Subcutaneous abdominal adipose tissue (tissue), 5 donors: ENCODE results near the gene TBC1D2.

ENCODE experiments used
- H3K27ac ChIP-seq: one replicate; pipeline ENCODE4 v1.7.0; 2013; ENCODE audit warnings: low read depth, mild to moderate bottlenecking, inconsistent platforms, low read length, moderate library complexity
- H3K27me3 ChIP-seq, 5 donors: one replicate each; pipeline ENCODE4 v1.7.0; 2013; ENCODE audit warnings: low read length in 5 of 5, inconsistent platforms in 1 of 5; ENCODE audit not compliant: control insufficient read depth in 5 of 5, insufficient read depth in 4 of 5
- H3K36me3 ChIP-seq, 5 donors: one replicate each; pipeline ENCODE4 v1.7.0; 2013; ENCODE audit warnings: low read length in 5 of 5; ENCODE audit not compliant: control insufficient read depth in 5 of 5, insufficient read depth in 5 of 5
- H3K4me1 ChIP-seq, 5 donors: one replicate each; pipeline ENCODE4 v1.7.0; 2013; ENCODE audit warnings: low read length in 5 of 5, mild to moderate bottlenecking in 3 of 5, moderate library complexity in 1 of 5; ENCODE audit not compliant: control insufficient read depth in 5 of 5, insufficient read depth in 5 of 5
- H3K4me3 ChIP-seq, 5 donors: one replicate each; pipeline ENCODE4 v1.7.0; 2013; ENCODE audit warnings: low read length in 5 of 5, low read depth in 1 of 5
- H3K9ac ChIP-seq, 5 donors: one replicate each; pipeline ENCODE4 v1.7.0; 2013; ENCODE audit warnings: low read length in 5 of 5, mild to moderate bottlenecking in 4 of 5, moderate library complexity in 3 of 5
- H3K9me3 ChIP-seq, 5 donors: one replicate each; pipeline ENCODE4 v1.7.0; 2013; ENCODE audit warnings: low read length in 5 of 5; ENCODE audit not compliant: control insufficient read depth in 5 of 5
- donor health status: healthy.
- donor health status: healthy.
- donor health status: healthy.
- donor health status: healthy.
- donor health status: healthy.

Gene TBC1D2

GRCh38 chr9:98220911-98221310 lies 34.5 kb downstream of the TBC1D2 start:
- no peak overlapping the region for H3K4me3 ChIP-seq
- H3K27me3 ChIP-seq = no peaks in the 10 kb centered on the region
- H3K27ac ChIP-seq = no peak overlapping the region
- H3K4me1 ChIP-seq = peaks cover 0 to 8% (median 3%) of the 10 kb centered on the region in 5 donors
- H3K9me3 ChIP-seq = no peaks in the 10 kb centered on the region
- peaks cover 0 to 50% (median 29%) of the 10 kb centered on the region in 5 donors for H3K36me3 ChIP-seq
- no peak overlapping the region for H3K9ac ChIP-seq

GRCh38 chr9:98219794-98220370 lies 35.6 kb downstream of the TBC1D2 start:
- no peak overlapping the region for H3K27ac ChIP-seq
- no peaks in the 10 kb centered on the region for H3K9me3 ChIP-seq
- no peak overlapping the region for H3K9ac ChIP-seq
- H3K36me3 ChIP-seq = peaks cover 0 to 45% (median 23%) of the 10 kb centered on the region in 5 donors
- no peak overlapping the region for H3K4me3 ChIP-seq
- peaks cover 0 to 8% (median 3%) of the 10 kb centered on the region in 5 donors for H3K4me1 ChIP-seq
- no peaks in the 10 kb centered on the region for H3K27me3 ChIP-seq

DNA sequence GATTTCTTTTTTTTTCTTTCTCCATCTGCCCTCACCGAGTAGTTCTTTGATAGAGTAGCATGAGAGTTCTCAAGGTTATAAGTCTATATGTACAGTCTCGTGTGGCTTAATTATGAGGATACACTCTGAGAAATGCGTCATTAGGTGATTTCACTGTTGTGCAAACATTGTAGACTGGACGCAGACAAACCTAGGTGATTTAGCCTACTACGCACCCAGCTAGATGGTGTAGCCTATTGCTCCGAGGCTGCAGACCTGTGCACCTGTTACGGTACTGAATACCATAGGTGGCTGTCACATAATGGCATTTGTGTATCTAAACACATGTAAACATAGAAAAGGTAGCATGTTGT lies 36.1 kb downstream of the TBC1D2 start:
- peaks cover 0 to 8% (median 3%) of the 10 kb centered on the region in 5 donors for H3K4me1 ChIP-seq
- H3K4me3 ChIP-seq = no peak overlapping the region
- no peak overlapping the region for H3K9ac ChIP-seq
- H3K27ac ChIP-seq = no peak overlapping the region
- no peaks in the 10 kb centered on the region for H3K9me3 ChIP-seq
- peaks cover 0 to 49% (median 25%) of the 10 kb centered on the region in 5 donors for H3K36me3 ChIP-seq
- no peaks in the 10 kb centered on the region for H3K27me3 ChIP-seq

DNA sequence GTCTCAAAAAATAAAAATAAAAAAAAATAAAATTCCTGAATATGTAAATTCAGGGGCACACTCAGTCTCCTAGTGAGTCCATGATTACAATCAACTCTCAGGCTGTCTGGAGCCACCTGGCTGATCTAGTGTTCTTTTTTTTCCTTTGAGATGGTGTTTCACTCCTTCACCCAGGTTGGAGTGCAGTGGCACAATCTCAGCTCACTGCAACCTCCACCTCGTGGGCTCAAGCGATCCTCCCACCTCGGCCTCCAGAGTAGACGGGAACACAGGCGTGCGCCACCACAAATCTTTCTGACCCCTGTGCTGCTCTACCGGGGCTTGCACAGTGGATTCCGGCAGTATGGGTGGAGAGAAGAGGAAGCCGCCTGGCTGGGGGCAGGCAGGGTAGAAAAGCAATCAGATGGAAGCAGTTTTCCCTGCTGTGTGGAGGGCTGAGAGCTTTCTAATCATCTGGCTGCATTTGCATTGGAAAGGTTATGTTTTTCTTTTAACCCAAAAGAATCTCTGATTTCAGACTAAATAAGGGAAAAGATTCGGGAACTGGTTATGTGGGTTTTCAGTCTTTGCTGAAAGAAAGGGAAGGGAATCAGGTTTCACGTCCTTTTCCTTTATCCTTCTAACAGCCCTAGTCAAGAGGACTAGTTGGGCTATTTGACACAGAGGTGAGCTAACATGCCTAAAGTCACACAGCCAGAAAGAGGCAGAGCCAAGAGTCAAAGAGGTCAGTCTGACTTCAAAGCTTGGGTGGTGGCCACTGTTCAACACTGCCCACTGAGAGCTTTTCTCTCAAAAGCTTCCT lies 36.7 kb downstream of the TBC1D2 start:
- Histone ChIP-seq H3K9ac (no peak overlapping the region), H3K36me3 (peaks cover 0 to 53% (median 25%) of the 10 kb centered on the region in 5 donors), H3K4me3 (no peak overlapping the region), H3K9me3 (no peaks in the 10 kb centered on the region), H3K27me3 (no peaks in the 10 kb centered on the region), H3K4me1 (peaks cover 0 to 8% (median 3%) of the 10 kb centered on the region in 5 donors), H3K27ac (no peak overlapping the region)

DNA sequence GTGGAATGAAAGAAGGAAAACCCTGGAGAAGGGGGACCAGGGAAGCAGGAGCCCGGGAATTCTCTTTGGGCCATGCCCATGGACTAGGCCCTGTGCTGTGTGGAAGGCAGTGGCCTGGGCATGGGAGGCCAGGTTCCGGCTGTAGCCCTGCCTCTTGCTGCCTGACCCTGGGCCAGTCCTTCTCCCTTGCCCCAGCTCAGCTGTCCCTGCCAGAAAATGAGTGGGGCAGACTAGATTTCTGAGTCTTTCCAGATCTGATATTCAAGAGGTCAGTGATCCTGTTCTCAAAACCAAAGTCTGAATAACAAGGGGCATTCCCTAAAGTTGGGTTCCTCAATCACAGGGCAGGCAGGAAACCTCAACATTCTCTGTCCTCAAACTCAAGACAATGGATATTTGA lies 38.2 kb downstream of the TBC1D2 start:
- Histone ChIP-seq H3K36me3 (peaks cover 0 to 56% (median 28%) of the 10 kb centered on the region in 5 donors), H3K4me1 (no peaks in the 10 kb centered on the region), H3K4me3 (no peak overlapping the region), H3K9ac (no peak overlapping the region), H3K9me3 (no peaks in the 10 kb centered on the region), H3K27ac (no peak overlapping the region), H3K27me3 (no peaks in the 10 kb centered on the region)

GRCh38 chr9:98216391-98216790 lies 39.1 kb downstream of the TBC1D2 start:
- no peak overlapping the region for H3K9ac ChIP-seq
- no peak overlapping the region for H3K27ac ChIP-seq
- no peaks in the 10 kb centered on the region for H3K4me1 ChIP-seq
- H3K27me3 ChIP-seq = no peaks in the 10 kb centered on the region
- H3K4me3 ChIP-seq = no peak overlapping the region
- peaks cover 0 to 52% (median 28%) of the 10 kb centered on the region in 5 donors for H3K36me3 ChIP-seq
- H3K9me3 ChIP-seq = no peaks in the 10 kb centered on the region

- peaks cover 0 to 52% (median 24%) of the 10 kb centered on the region in 5 donors for H3K36me3 ChIP-seq
- no peak overlapping the region for H3K27ac ChIP-seq
- no peak overlapping the region for H3K4me3 ChIP-seq
- no peaks in the 10 kb centered on the region for H3K27me3 ChIP-seq
- no peaks in the 10 kb centered on the region for H3K9me3 ChIP-seq
- H3K9ac ChIP-seq = no peak overlapping the region
- H3K4me1 ChIP-seq = no peaks in the 10 kb centered on the region
Measured at GRCh38 chr9:98215821-98216220, 39.6 kb downstream of the TBC1D2 start.

GRCh38 chr9:98215271-98215670 lies 40.2 kb downstream of the TBC1D2 start:
- Histone ChIP-seq H3K4me3 (no peak overlapping the region), H3K4me1 (no peaks in the 10 kb centered on the region), H3K27ac (no peak overlapping the region), H3K9me3 (no peaks in the 10 kb centered on the region), H3K36me3 (peaks cover 0 to 52% (median 19%) of the 10 kb centered on the region in 5 donors), H3K27me3 (no peaks in the 10 kb centered on the region), H3K9ac (no peak overlapping the region)

- H3K27me3 ChIP-seq = no peaks in the 10 kb centered on the region
- H3K9me3 ChIP-seq = no peaks in the 10 kb centered on the region
- H3K4me1 ChIP-seq = no peaks in the 10 kb centered on the region
- no peak overlapping the region for H3K4me3 ChIP-seq
- H3K36me3 ChIP-seq = peaks cover 0 to 50% (median 14%) of the 10 kb centered on the region in 5 donors
- H3K27ac ChIP-seq = no peak overlapping the region
- no peak overlapping the region for H3K9ac ChIP-seq
Measured at GRCh38 chr9:98214811-98215210, 40.6 kb downstream of the TBC1D2 start.

- no peaks in the 10 kb centered on the region for H3K9me3 ChIP-seq
- H3K27me3 ChIP-seq = no peaks in the 10 kb centered on the region
- no peak overlapping the region for H3K4me3 ChIP-seq
- H3K4me1 ChIP-seq = no peaks in the 10 kb centered on the region
- H3K27ac ChIP-seq = no peak overlapping the region
- H3K36me3 ChIP-seq = peaks cover 0 to 50% (median 11%) of the 10 kb centered on the region in 5 donors
- H3K9ac ChIP-seq = no peak overlapping the region
Measured at GRCh38 chr9:98211260-98211659, 44.2 kb downstream of the TBC1D2 start.
